GM19023 (cell line): Measurements from ENCODE around the gene HACE1.
"Not testable (repeated sequence)": the region's sequence is repeated elsewhere in the genome, so short reads cannot be mapped to it uniquely, and the experiment has no call there.

Experiments
- ATAC-seq: cut with Tn5 transposase; IDR thresholded peaks from one replicate; pipeline ENCODE4 v1.9.1; 2021; ENCODE audit warnings: mild to moderate bottlenecking, moderate library complexity; ENCODE audit not compliant: unreplicated experiment

Gene HACE1

DNA sequence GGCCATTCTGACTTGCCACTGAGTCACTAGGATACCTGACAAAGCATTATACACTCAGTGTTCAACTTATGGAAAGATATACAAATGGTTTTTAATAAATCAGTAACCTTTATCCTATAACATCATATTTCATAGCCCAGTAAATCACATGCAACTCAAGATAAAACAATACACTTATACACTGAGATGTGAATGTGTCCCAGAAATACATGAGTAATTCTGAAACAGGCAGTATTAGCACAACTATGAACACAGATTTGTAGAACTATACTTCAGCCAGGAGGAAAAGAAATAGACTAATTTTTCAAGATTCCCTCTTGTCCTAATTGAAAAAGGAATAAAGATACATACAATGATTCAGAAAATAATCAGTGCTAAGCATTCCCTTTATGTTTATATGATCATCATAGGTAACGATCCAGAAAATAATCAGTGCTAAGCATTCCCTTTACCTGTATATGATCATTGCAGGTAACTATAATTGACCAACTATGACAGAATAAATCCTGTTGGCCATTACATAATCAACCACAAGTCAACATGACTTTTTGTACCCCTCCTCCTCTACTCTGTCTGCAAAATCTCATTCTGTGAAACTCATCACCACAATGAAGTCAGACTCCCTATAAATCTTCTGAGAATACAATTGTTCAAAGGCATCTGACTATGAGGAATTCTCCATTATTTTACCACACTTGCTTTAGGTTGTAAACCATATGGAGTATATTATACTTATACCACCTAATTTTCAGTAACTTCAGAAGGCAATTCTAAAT lies 30.3 kb downstream of the HACE1 start:
- ATAC-seq: no peak

DNA sequence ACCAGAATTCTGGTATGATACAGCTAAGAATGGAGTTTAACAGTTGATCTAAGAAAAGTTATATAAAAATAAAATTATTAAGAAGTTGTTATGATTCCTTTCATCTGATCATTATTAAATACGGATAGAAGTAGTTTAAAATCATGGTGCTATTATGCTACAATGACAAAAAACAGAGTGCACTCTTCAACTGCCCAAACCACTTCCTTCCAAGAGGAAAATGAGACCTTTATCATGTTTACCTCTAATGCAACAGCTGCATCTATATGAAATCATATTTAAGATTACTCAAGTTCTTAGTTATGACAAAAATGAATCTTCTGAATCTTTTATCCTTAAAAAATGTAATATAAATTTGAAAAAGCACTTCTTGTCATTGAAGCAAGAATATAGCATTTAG lies 31.2 kb downstream of the HACE1 start:
- ATAC-seq: no peak

DNA sequence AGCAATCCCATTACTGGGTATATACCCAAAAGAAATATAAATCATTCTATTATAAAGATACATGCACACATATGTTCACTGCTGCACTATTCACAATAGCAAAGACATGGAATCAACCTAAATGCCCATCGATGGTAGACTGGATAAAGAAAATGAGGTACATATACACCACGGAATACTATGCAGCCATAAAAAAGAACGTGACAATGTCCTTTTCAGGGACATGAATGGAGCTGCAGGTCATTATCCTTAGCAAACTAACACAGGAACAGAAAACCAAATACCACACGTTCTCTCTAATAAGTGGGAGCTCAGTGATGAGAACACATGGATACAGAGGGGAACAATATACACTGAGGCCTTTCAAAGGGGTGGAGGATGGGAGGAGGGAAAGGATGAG lies 38.9 kb downstream of the HACE1 start:
- ATAC-seq: not testable (repeated sequence)

DNA sequence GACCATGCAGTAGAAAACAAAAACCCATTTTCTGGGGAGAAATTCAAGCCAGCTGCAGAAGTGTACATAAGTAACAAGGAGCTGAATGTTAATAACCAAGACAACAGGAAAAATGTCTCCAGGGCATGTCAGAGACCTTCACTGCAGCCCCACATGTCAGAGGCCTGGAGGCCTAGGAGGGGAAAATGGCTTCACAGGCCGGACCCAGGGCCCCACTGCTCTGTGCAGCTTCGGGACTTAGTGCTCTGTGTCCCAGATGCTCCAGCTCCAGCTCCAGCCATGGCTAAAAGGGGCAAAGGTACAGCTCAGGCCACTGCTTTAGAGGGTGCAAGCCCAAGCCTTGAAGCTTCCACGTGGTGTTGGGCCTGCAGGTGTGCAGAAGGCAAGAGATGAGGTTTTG lies 43.6 kb downstream of the HACE1 start:
- no peak for ATAC-seq

DNA sequence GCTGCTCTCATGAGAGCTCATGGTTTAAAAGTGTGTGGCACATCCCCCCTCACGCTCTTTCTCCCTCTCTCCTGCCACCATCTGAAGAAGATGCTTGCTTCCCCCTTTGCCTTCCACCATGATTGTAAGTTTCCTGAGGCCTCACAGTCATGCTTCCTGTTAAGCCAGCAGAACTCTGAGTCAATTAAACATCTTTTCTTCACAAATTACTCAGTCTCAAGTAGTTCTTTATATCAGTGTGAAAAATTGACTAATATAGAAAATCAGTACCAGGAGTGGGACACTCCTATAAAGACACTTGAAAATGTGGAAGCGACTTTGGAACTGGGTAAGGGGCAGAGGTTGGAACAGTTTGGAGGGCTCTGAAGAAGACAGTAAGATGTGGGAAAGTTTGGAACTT lies 45.0 kb downstream of the HACE1 start:
- no peak for ATAC-seq

DNA sequence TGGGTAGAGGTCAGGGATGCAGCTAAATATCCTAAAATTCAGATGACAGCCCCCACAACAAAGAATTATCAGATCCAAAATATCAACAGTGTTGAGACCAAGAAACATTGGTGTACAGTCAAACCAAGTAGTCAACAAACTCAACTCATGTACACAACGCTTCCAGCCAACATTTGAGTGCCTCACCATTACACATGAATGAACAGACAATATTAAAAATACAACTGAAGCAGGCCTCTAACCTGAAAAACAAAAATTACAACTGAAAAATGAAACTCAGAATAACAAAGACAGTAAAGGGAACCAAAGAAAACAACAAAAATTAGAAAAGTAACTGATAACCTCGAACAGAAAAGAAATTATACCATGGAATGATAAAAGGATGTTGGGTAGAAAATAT lies 46.2 kb downstream of the HACE1 start:
- no peak for ATAC-seq

DNA sequence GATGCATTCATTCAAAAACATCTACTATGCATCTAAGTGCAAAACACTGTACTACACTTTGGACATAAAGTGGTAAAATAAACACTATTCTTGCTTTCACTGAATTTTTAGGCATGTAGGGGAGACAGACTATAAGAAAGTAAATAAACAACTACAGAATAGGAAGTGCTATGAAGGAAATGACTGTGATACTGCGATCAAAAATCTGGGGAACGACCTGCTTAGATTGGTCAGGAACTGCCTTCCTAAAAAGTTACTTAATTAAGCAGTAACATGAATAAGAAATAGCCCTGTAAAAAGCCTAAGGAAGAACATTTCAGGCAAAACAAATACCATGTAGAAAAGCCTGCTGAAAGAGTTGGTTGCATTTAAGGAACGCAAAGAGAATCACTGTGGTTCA lies 50.6 kb downstream of the HACE1 start:
- no peak for ATAC-seq

DNA sequence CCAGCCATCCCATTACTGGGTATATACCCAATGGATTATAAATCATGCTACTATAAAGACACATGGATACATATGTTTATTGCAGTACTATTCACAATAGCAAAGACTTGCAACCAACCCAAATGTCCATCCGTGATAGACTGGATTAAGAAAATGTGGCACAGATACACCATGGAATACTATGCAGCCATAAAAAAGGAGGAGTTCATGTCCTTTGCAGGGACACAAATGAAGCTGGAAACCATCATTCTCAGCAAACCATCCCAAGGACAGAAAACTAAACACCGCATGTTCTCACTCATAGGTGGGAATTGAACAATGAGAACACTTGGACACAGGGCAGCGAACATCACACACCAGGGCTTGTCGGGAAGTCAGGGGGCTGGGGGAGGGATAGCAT lies 54.4 kb downstream of the HACE1 start:
- ATAC-seq: not testable (repeated sequence)

DNA sequence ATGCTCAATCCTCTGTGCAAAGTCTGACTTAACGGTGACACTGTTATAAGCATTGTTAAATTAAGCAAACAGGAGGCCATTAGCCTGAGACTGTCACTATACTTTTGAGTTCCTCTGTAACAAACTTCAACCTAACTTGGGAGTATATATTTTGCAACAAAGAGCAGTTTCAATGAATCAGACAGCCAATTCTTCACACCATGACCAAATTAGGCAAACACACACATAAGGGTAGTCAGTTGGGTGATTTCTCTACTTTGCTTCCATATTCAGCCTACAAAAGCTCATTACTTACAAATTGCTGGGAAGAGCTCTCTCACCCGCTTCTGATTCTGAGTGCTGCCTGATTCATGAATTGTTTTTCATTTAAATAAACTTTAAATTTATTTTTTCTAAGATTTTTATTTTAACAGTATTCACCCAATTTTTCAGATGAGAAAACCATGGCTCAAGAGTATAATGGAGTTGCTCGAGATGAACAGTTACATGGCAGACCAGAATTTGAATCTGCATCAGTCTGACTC lies 60.5 kb downstream of the HACE1 start:
- ATAC-seq: no peak

DNA sequence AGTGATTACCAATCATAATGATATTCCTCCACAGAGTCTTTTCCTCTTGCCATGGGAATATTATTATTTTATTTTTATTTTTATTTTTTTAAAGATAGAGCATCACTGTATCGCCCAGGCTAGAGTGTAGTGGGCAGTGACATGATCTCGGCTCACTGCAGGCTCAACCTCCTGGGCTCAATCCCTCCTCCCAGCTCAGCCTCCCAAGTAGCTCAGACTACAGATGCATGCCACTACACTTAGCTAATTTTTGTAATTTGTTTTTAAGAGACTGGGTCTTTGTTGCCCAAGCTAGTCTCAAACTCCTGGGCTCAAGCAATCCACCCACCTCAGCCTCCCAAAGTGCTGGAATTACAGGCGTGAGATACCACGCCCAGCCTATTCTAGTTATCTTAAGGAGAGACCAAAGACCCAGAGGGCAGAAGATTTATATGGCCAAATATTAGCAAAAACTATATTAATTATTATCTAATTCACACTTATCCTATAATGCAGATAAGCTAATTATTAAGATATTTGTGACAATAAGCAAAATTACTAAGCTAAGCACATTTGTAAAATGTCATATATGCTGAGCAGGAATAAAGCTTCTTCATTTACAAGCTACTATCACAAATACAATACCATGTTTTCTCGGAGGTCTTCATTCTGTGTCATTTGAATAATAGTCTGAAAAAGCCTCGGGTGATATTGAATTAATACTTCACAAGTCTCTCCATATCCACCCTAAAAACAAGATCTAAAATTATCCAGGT lies 63.5 kb downstream of the HACE1 start:
- ATAC-seq: no peak

DNA sequence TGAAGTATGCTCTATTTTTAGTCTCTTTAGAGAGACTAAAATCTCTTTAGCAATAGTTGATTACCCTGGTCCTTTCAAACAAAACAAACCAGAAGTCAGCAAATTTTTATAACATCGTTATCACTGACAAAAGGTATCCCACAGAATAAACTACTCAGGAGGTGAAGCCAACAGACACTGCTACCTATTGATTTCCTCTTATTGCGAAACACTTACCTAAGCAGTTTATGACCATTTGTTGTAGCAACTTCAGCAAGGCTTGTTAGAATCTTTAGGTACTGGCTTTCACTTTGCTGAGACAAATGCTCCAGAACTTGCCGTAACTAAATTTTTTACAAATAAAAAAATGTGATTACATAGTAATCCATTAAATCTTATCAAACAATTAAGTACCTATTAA lies 64.4 kb downstream of the HACE1 start:
- ATAC-seq: no peak

DNA sequence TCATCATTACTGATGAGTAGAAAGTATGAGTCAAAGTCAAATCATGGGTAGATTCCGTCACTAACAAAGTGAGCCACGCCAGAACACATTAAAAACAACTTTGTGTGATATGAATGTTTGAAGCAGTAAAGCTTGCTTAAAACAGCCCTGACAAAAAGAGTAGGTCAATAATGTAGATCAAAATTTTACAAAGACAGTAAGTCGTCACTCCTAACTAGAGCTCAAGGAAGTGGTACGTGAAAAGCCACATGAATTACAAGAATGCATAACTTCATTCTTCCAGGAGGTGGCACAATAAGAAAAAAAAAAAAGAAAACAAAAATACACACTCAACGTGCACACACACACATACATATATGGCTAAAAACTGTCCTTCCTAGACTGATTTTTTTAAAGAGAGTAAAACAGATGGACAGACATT lies 69.9 kb downstream of the HACE1 start:
- ATAC-seq: peak; percentile 72

DNA sequence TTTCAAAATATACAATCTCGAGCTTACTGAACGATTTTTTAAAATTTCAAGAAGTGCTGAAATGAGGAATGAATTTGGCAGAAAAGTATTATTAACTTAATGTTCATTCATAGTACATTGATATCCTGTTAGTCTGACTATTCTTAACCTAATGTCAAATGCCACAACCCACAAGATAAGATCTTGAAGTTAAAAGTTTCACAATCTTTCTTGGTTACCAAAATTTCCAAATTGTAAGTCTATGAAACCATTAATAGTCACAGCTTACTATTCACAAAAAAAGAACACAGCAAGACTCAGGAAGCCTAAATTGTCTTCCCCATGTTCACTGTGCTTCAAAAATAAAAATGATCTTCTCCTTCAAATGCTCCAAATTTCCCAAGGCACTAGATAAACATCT lies 71.3 kb downstream of the HACE1 start:
- no peak for ATAC-seq

DNA sequence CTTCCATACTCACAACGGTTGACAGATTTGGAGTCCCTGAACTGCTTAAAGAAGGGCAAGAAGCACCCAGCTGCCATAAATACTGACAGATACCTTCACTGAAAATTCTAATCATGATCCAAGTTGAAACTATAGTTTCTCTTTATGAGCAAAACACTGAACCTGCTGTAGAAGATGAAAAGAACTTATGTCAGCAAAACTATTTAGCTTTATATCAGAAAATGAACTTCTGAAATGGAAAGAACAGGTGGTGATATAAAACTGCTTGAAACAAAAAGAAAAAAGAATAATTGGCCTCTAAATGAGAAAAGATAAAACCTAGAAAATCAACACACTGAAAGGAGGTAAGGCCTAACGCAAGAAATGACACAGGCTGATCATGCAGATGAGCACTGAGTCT lies 72.4 kb downstream of the HACE1 start:
- no peak for ATAC-seq

DNA sequence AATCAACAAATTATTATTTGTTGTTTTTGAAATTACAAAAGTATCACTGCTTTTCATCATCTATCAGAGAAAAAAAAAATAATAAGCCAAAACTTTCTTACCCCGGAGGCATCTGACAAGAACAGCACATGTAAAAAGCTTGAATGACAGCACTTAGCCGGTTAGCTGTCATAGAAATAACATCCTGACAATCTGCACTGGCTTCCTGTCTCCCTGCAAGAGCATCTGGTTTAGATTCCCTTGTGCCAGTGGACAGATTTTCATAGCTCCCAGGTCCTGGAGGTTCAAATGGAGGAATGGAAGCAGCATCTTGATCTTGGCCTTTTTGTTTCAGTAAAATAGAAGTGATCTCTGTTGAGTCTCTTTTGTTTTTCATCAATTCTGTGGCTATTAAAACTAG lies 74.8 kb downstream of the HACE1 start:
- no peak for ATAC-seq

DNA sequence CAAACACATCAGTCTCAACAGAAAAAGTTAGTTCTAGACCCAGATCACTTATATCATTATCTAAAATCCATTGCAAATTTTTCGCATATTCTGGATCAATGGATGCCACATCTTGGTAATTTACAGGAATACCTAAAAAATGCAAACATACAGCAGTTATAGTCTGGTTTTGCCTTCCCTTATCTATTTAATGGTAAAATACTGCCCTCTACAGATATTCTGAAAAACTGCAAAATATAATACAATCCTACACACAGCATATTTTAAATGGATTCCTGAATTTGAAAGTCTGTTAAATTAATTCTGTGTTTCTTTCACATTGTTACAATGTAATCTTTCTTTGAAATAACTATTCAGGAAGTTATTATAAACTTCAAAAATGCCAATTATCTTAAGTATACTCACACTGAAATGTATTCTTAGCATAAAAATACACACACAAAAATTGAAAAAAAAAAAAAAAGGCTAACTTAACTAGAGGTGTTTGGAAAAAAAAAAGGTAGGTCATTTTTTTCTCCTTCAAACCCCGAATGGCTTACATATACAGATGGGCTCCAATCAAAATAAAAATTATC lies 88.4 kb downstream of the HACE1 start:
- ATAC-seq: peak; percentile 69

DNA sequence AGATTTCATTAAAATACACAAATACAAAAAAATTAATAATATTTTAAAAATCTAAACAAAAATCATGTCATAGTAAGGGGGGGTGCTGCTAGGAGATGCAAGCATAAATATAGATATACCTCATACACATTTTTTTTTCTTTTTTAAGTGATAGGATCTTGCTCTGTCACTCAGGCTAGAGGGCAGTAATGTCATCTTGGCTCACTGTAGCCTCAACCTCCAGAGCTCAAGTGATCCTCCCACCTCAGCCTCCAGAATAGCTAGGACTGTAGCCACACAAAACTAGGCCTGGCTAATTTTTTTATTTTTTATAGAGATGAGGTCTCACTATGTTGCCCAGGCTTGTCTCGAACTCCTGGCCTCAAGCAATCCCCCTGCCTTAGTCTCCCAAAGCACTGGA lies 90.8 kb downstream of the HACE1 start:
- no peak for ATAC-seq

DNA sequence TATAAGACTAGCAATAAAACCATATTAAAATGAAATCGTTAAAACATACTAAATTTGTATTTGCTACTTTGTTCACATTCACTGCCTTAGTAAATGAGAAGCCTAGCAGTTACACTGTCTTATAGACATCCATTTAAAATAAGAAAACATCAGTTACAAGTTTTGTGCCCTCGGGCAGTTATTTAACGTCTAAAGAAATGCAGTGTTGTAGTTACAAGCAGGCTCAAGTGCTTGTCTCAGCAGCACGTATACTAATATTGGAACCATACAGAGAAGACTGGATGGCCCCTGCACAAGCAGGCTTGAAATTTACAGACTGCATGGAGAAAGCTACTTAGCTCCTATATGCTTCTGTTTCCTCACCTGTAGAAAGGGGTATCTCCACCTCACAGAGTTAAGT lies 93.1 kb downstream of the HACE1 start:
- no peak for ATAC-seq

DNA sequence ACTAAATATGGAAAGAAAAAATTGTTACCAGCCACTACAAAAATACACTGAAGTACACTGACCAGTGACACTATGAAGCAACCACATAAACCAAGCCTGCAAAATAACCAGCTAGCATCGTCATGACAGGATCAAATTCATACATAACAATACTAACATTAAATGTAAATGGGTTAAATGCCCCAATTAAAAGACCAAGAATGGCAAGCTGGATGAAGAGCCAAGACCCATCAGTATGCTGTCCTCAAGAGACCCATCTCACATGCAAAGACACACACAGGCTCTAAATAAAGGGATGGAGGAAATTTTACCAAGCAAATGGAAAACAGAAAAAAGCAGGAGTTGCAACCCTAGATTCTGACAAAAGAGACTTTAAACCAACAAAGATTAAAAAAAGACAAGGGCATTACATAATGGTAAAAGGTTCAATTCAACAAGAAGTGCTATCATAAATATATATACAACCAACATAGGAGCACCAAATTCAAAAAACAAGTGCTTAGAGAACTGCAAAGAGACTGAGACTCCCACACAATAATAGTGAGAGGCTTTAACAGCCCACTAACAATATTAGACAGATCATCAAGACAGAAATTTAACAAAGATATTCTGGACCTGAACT lies 104.8 kb downstream of the HACE1 start:
- ATAC-seq: no peak

DNA sequence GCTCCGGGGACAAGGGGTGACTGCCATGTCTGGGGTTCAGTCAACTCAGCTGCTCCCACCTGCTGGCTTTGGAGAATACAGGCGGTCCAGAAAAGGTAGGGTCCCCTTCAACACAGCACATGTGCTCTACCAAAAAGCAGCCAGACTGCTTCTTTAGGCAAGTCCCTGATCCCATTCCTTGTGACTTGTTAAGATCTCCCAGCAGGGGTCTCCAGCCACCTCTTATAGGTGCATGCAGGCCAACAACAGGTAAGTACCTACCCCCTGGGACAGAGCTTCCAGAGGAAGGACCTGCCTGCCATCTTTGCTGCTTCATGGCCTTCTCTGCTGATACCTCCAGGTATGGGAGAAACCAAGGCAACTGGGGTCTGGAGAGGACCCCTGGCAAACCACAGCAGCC lies 106.5 kb downstream of the HACE1 start:
- no peak for ATAC-seq

DNA sequence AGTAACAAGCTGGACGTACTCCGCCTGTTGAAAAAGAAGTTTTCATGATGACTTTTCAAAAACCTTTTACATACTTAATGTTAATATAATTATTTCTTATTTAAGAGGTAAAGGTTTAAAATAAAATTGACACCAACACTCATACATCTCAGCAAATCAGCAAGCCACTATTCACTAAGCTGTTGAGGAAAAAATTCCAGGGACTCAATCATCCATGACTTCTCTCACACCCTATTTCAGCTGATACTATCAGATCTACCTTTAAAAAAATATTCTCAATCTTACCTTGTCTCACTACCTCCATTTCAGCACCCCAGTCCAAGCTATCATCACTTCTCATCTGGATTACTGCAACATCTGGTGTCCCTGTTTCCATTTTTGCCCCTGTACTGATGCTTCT lies 109.3 kb downstream of the HACE1 start:
- ATAC-seq: no peak
